Activated T-helper 17 cell treated with anti-CD3 and anti-CD28 coated beads, Interleukin-2, amount 50 U/mL, for 72 hours (primary cell): ENCODE data around the gene ESPN. TPM values are rescaled to one million over a fixed set of nuclear protein-coding genes. Genes with fewer than 3 reads are reported as not detected.

Experiments used
- total RNA-seq, 2 donors: library from RNA; stranded (reverse); gene quantifications; one replicate each; pipeline ENCODE4 v1.2.3, GENCODE V29; 2022

Gene ESPN
- total RNA-seq, 2 donors from 2014 or later = 0.71 to 3.5 TPM

Other genes starting within 250 kb of the ESPN start
- 1 to 10 TPM in 1 of 2 donors, under 1 TPM in 1; 0.43 to 1.2 TPM for gene CHD5, start 244.5 kb upstream of the ESPN start, total RNA-seq
- 100 to 1,000 TPM; 437 to 506 TPM for gene RPL22, start 225.2 kb upstream of the ESPN start, total RNA-seq
- gene RNF207, start 218.7 kb upstream of the ESPN start, total RNA-seq = 10 to 100 TPM; 20.1 to 21.9 TPM
- gene ICMT, start 188.8 kb upstream of the ESPN start, total RNA-seq = 10 to 100 TPM; 26.7 to 62.4 TPM
- not detected for gene HES3, start 180.6 kb upstream of the ESPN start, total RNA-seq
- under 1 TPM; 0.39 to 0.40 TPM for gene GPR153, start 163.7 kb upstream of the ESPN start, total RNA-seq
- 10 to 100 TPM; 43.5 to 96.3 TPM for gene ACOT7, start 31.0 kb upstream of the ESPN start, total RNA-seq
- under 1 TPM; 0.17 to 0.37 TPM for gene HES2, start 4.9 kb upstream of the ESPN start, total RNA-seq
- 100 to 1,000 TPM; 132 to 199 TPM for gene TNFRSF25, start 41.4 kb downstream of the ESPN start, total RNA-seq
- 1 to 10 TPM; 3.2 to 3.8 TPM for gene PLEKHG5, start 66.9 kb downstream of the ESPN start, total RNA-seq
- 10 to 100 TPM; 33.2 to 58.0 TPM for gene NOL9, start 129.7 kb downstream of the ESPN start, total RNA-seq
- gene TAS1R1, start 130.5 kb downstream of the ESPN start, total RNA-seq = not detected
- 10 to 100 TPM; 22.0 to 28.5 TPM for gene ZBTB48, start 155.2 kb downstream of the ESPN start, total RNA-seq
- gene KLHL21, start 178.1 kb downstream of the ESPN start, total RNA-seq = 10 to 100 TPM; 32.3 to 35.3 TPM
- 10 to 100 TPM; 14.8 to 23.7 TPM for gene PHF13, start 189.0 kb downstream of the ESPN start, total RNA-seq
- gene THAP3, start 200.1 kb downstream of the ESPN start, total RNA-seq = 10 to 100 TPM; 19.3 to 34.6 TPM